CD4-positive, alpha-beta T cell (primary cell): ENCODE results near the gene TREML1. TPM values are rescaled to one million over a fixed set of nuclear protein-coding genes. Genes with fewer than 3 reads are reported as not detected.
"Not testable (repeated sequence)": the region's sequence is repeated elsewhere in the genome, so short reads cannot be mapped to it uniquely, and the experiment has no call there.

ENCODE experiments used
- ATAC-seq: fragments of 200-7000 bp; cut with Tn5 transposase; one replicate; pipeline ENCODE4 v1.10.0; 2022; ENCODE audit warnings: mild to moderate bottlenecking; ENCODE audit not compliant: poor library complexity
- CTCF ChIA-PET: fragments of 350-600 bp; sonication (Branson Sonifier 250); formaldehyde crosslinking; loops from one replicate; lab custom pipeline; 2021; ENCODE audit warnings: antibody characterized with exemption, inconsistent platforms; lab: Charles Lee
- POLR2A ChIA-PET: fragments of 350-600 bp; sonication (Branson Sonifier 250); formaldehyde crosslinking; loops from one replicate; lab custom pipeline; 2021; ENCODE audit warnings: antibody characterized with exemption, inconsistent platforms; lab: Charles Lee
- DNase-seq, 14 experiments: peaks; one replicate each; pipeline ENCODE4 v3.0.0-alpha.2; 2013 to 2020; ENCODE audit warnings: mixed read lengths in 2 of 14
- H3K27ac ChIP-seq, 2 donors: one replicate each; pipeline versions ENCODE4 v1.5.1 to v1.7.0; 2013; ENCODE audit warnings: low read length in 2 of 2, low read depth in 1 of 2, mild to moderate bottlenecking in 1 of 2
- H3K27me3 ChIP-seq, 2 experiments: 1 replicate in 1 of 2; 2 replicates in 1 of 2; pipeline versions ENCODE4 v1.6.1 to v1.7.0; 2013; ENCODE audit warnings: low read length in 2 of 2, control low read depth in 1 of 2, mild to moderate bottlenecking in 1 of 2, moderate library complexity in 1 of 2; ENCODE audit not compliant: insufficient read depth in 2 of 2, control insufficient read depth in 1 of 2
- H3K36me3 ChIP-seq: one replicate; pipeline ENCODE4 v1.6.1; 2013; ENCODE audit warnings: low read length, control low read depth; ENCODE audit not compliant: insufficient read depth
- H3K4me1 ChIP-seq: one replicate; pipeline ENCODE4 v1.6.1; 2013; ENCODE audit warnings: low read length, control low read depth; ENCODE audit not compliant: insufficient read depth
- H3K4me3 ChIP-seq: one replicate; pipeline ENCODE4 v1.5.1; 2013; ENCODE audit warnings: mild to moderate bottlenecking, low read length, moderate library complexity
- H3K9me3 ChIP-seq, 2 experiments: 1 replicate in 1 of 2; 2 replicates in 1 of 2; pipeline versions ENCODE4 v1.6.1 to v1.7.0; 2013; ENCODE audit warnings: low read length in 2 of 2, mild to moderate bottlenecking in 2 of 2, control low read depth in 1 of 2, moderate library complexity in 1 of 2; ENCODE audit not compliant: control insufficient read depth in 1 of 2, insufficient read depth in 1 of 2
- H3K27ac Mint-ChIP-seq: one replicate; pipeline ENCODE4 v1.8.0; 2020; ENCODE audit warnings: mixed read lengths
- H3K27me3 Mint-ChIP-seq: one replicate; pipeline ENCODE4 v1.8.0; 2021; ENCODE audit warnings: mixed read lengths
- H3K36me3 Mint-ChIP-seq: one replicate; pipeline ENCODE4 v1.8.0; 2021; ENCODE audit warnings: low read depth, mixed read lengths
- H3K4me1 Mint-ChIP-seq: one replicate; pipeline ENCODE4 v1.8.0; 2021; ENCODE audit warnings: low read depth, mixed read lengths
- H3K4me3 Mint-ChIP-seq: one replicate; pipeline ENCODE4 v1.8.0; 2020; ENCODE audit warnings: mild to moderate bottlenecking, mixed read lengths
- H3K9me3 Mint-ChIP-seq: one replicate; pipeline ENCODE4 v1.8.0; 2020; ENCODE audit warnings: mixed read lengths
- intact Hi-C, 2 experiments: fragments of 100-400 bp; cut with DNase I in 1 of 2; cut with micrococcal nuclease in 1 of 2; formaldehyde crosslinking; loops; one replicate each; pipeline versions ENCODE4 v1.15.1 to v1.9.0; 2023 to 2025; cut with DNase I, micrococcal nuclease
- total RNA-seq, 174 experiments: library from RNA in 2 of 174; stranded (reverse) in 2 of 174; gene quantifications; one replicate each; pipeline ENCODE4 v1.2.3 and lab custom pipeline; 2021 to 2026
- TF ChIP-seq, protein P1 (sequence below): fragments of 200-600 bp; IDR thresholded peaks from one replicate; pipeline ENCODE4 v1.8.0; 2022; ENCODE audit warnings: antibody characterized with exemption, mild to moderate bottlenecking

The TREML1 gene
- total RNA-seq, 2 experiments from 2014 or later: not detected

DNA sequence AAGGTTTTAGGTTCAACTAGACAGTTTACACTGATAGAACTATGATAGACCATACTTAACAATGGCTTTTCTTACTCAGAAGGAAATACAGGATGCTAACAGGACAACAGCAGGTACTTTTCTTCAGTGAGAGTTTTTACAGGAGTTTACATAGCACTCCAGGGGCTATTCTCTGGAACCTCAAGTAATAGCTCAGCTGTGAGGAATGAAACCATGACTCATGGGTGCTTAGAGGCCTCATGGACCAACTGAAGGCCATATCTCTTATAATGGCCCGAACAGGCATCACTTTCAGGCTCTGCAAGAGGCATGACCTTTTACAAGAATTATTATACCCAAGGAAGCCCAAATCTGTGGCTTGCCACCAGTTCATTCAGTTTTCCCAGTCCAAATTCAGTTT, 31.8 kb downstream of the TREML1 start:
- POLR2A ChIA-PET: no interaction called here
- no peak overlapping the region for H3K27ac Mint-ChIP-seq
- Histone ChIP-seq H3K27ac (no peak overlapping the region), H3K4me3 (no peak overlapping the region), H3K9me3 (no peaks in the 10 kb centered on the region), H3K27me3 (no peaks in the 10 kb centered on the region), H3K36me3 (peaks cover 16% of the 10 kb centered on the region), H3K4me1 (no peaks in the 10 kb centered on the region)
- intact Hi-C loops: no loop called here
- DNase-seq (no peak), ATAC-seq (no peak)
- no peak overlapping the region for H3K4me3 Mint-ChIP-seq
- no peaks in the 10 kb centered on the region for H3K9me3 Mint-ChIP-seq
- H3K27me3 Mint-ChIP-seq: no peaks in the 10 kb centered on the region
- peaks cover 88% of the 10 kb centered on the region for H3K36me3 Mint-ChIP-seq
- CTCF ChIA-PET: no interaction called here
- no peaks in the 10 kb centered on the region for H3K4me1 Mint-ChIP-seq
- TF ChIP-seq, protein P1, sequence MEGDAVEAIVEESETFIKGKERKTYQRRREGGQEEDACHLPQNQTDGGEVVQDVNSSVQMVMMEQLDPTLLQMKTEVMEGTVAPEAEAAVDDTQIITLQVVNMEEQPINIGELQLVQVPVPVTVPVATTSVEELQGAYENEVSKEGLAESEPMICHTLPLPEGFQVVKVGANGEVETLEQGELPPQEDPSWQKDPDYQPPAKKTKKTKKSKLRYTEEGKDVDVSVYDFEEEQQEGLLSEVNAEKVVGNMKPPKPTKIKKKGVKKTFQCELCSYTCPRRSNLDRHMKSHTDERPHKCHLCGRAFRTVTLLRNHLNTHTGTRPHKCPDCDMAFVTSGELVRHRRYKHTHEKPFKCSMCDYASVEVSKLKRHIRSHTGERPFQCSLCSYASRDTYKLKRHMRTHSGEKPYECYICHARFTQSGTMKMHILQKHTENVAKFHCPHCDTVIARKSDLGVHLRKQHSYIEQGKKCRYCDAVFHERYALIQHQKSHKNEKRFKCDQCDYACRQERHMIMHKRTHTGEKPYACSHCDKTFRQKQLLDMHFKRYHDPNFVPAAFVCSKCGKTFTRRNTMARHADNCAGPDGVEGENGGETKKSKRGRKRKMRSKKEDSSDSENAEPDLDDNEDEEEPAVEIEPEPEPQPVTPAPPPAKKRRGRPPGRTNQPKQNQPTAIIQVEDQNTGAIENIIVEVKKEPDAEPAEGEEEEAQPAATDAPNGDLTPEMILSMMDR: no peak

DNA sequence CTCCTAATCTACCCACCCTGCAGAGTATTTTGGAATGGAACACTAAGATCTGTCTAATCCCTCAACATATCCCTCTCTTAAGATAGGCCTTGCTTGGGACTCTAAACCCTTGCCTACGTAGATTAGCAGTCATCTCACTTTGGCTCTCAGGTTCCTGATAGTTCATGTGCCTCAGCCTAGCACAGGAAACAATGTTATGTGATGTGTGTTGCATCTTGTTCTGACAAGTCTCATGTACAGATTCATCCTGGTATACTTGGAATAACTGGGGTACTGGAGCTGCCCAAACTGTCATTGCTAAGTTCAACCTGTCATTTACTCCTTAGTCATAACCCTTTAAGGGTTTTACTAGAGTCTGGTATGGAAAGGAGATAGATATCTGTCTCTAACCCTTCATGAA, 34.1 kb downstream of the TREML1 start:
- POLR2A ChIA-PET: no interaction called here
- Histone ChIP-seq H3K27ac (no peak overlapping the region), H3K9me3 (no peaks in the 10 kb centered on the region), H3K4me1 (no peaks in the 10 kb centered on the region), H3K36me3 (peaks cover 19% of the 10 kb centered on the region), H3K4me3 (no peak overlapping the region), H3K27me3 (no peaks in the 10 kb centered on the region)
- H3K27me3 Mint-ChIP-seq: no peaks in the 10 kb centered on the region
- peaks cover 72% of the 10 kb centered on the region for H3K36me3 Mint-ChIP-seq
- H3K27ac Mint-ChIP-seq: no peak overlapping the region
- no peak for DNase-seq
- CTCF ChIA-PET: no interaction called here
- H3K4me3 Mint-ChIP-seq: no peak overlapping the region
- no peaks in the 10 kb centered on the region for H3K9me3 Mint-ChIP-seq
- ATAC-seq: no peak
- no peaks in the 10 kb centered on the region for H3K4me1 Mint-ChIP-seq
- intact Hi-C loops: no loop called here
- TF ChIP-seq, protein P1: no peak

DNA sequence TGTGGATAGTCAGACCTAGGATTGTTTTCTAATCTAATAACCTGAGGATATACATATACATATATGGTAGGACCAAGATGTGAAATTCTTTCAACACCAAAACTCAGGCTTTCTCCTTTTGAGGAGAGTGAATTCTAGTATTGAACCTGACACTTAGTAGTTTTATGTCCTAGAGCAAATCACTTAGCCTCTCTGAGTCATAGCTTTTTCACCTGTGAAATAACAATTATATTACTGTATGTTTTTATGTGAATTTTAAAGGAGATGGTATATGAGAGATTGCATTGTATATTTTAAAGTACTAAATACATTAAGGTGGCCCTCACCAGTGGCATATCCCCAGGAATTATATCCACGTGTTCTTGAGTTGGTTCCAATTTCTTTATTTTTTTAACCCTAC, 34.6 kb downstream of the TREML1 start:
- H3K9me3 ChIP-seq: no peaks in the 10 kb centered on the region
- no peak overlapping the region for H3K4me3 Mint-ChIP-seq
- H3K4me1 ChIP-seq: no peaks in the 10 kb centered on the region
- H3K36me3 ChIP-seq: peaks cover 19% of the 10 kb centered on the region
- intact Hi-C loops: loop anchor here in 1 of 2 experiments (5.0 kb wide), 1 partner anchor 38 kb away; no protein-coding TSS in a partner anchor
- no peaks in the 10 kb centered on the region for H3K9me3 Mint-ChIP-seq
- DNase-seq (no peak), ATAC-seq (no peak)
- no peaks in the 10 kb centered on the region for H3K27me3 ChIP-seq
- H3K27ac ChIP-seq: no peak overlapping the region
- H3K27ac Mint-ChIP-seq: no peak overlapping the region
- ChIA-PET POLR2A (no interaction called here), CTCF (no interaction called here)
- TF ChIP-seq, protein P1: no peak
- H3K36me3 Mint-ChIP-seq: peaks cover 71% of the 10 kb centered on the region
- H3K4me3 ChIP-seq: no peak overlapping the region
- no peaks in the 10 kb centered on the region for H3K4me1 Mint-ChIP-seq
- no peaks in the 10 kb centered on the region for H3K27me3 Mint-ChIP-seq

DNA sequence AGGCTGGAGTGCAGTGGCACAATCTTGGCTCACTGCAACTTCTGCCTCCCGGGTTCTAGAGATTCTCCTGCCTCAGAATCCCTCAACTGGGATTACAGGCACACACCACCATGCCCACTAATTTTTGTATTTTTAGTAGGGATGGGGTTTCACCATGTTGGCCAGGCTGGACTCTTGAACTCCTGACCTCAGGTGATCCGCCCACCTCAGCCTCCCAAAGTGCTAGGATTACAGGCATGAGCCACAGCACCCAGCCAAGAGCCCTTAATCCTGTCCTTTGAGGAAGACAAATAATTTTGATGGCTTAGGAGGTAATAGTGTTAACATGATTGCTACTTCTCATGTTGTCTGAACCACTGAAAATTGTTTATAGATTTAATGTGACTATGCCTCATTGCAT, 39.1 kb downstream of the TREML1 start:
- H3K9me3 ChIP-seq, DNase-seq, H3K27me3 ChIP-seq, H3K27ac Mint-ChIP-seq, H3K4me1 ChIP-seq, H3K9me3 Mint-ChIP-seq, H3K4me3 ChIP-seq, H3K27me3 Mint-ChIP-seq, H3K36me3 ChIP-seq, H3K27ac ChIP-seq, ATAC-seq, H3K4me3 Mint-ChIP-seq, H3K4me1 Mint-ChIP-seq, POLR2A ChIA-PET: not testable (repeated sequence)
- intact Hi-C loops: loop anchor here in 1 of 2 experiments (5.0 kb wide), 1 partner anchor 42 kb away; no protein-coding TSS in a partner anchor
- CTCF ChIA-PET: interaction anchor here (1.2 kb wide), 1 partner anchor 22 kb away, joined by 4 read pairs; no protein-coding TSS in a partner anchor
- H3K36me3 Mint-ChIP-seq: peaks cover 39% of the 10 kb centered on the region
